Astrocyte (in vitro differentiated cells and primary cell): ENCODE measurements around the gene BMAL2. TPM values are rescaled to one million over a fixed set of nuclear protein-coding genes. Genes with fewer than 3 reads are reported as not detected.
A peak's percentile ranks its signal among the peaks of the same experiment; 100 is the strongest.

Experiments
- DNase-seq: peaks from one replicate; pipeline ENCODE4 v3.0.0-alpha.2; 2010; ENCODE audit warnings: low read depth
- FAIRE-seq: peaks from 2 replicates; lab custom pipeline; 2011; peaks lifted over from hg19 to GRCh38; lab: Jason Lieb, UNC
- H2AFZ ChIP-seq: 2 replicates; pipeline ENCODE4 v1.6.0; 2012; ENCODE audit warnings: low read depth, low read length, inconsistent platforms
- H3K27ac ChIP-seq: 2 replicates; pipeline ENCODE4 v1.5.1; 2011; ENCODE audit warnings: low read depth, low read length, inconsistent platforms
- H3K27me3 ChIP-seq: 2 replicates; pipeline ENCODE4 v1.6.0; 2011; ENCODE audit warnings: low read length, inconsistent platforms; ENCODE audit not compliant: insufficient read depth
- H3K36me3 ChIP-seq: 2 replicates; pipeline ENCODE4 v1.5.1; 2011; ENCODE audit warnings: low read length, inconsistent platforms; ENCODE audit not compliant: insufficient read depth
- H3K4me1 ChIP-seq: 2 replicates; pipeline ENCODE4 v1.5.1; 2011; ENCODE audit warnings: low read length, inconsistent platforms; ENCODE audit not compliant: insufficient read depth
- H3K4me2 ChIP-seq: 2 replicates; pipeline ENCODE4 v1.6.0; 2012; ENCODE audit warnings: low read length, inconsistent platforms
- H3K4me3 ChIP-seq: 2 replicates; pipeline ENCODE4 v1.5.1; 2011; ENCODE audit warnings: low read depth, mild to moderate bottlenecking, low read length, inconsistent platforms; ENCODE audit not compliant: insufficient read depth
- H3K79me2 ChIP-seq: 2 replicates; pipeline ENCODE4 v1.6.0; 2012; ENCODE audit warnings: mild to moderate bottlenecking, low read length, inconsistent platforms; ENCODE audit not compliant: insufficient read depth
- H3K9ac ChIP-seq: 2 replicates; pipeline ENCODE4 v1.6.0; 2012; ENCODE audit warnings: mild to moderate bottlenecking, low read length, inconsistent platforms
- H3K9me3 ChIP-seq: 2 replicates; pipeline ENCODE4 v1.5.1; 2012; ENCODE audit warnings: low read depth, mild to moderate bottlenecking, low read length, inconsistent platforms; ENCODE audit not compliant: insufficient read depth
- H4K20me1 ChIP-seq: 2 replicates; pipeline ENCODE4 v1.6.0; 2012; ENCODE audit warnings: low read length, inconsistent platforms; ENCODE audit not compliant: insufficient read depth
- H3K27ac Mint-ChIP-seq: one replicate; pipeline ENCODE4 v1.8.0; 2021; ENCODE audit warnings: mild to moderate bottlenecking, mixed read lengths; ENCODE audit not compliant: unreplicated experiment
- H3K27me3 Mint-ChIP-seq: one replicate; pipeline ENCODE4 v1.8.0; 2021; ENCODE audit warnings: low read depth, mixed read lengths; ENCODE audit not compliant: unreplicated experiment
- H3K36me3 Mint-ChIP-seq: one replicate; pipeline ENCODE4 v1.8.0; 2021; ENCODE audit warnings: low read depth, mixed read lengths; ENCODE audit not compliant: unreplicated experiment
- H3K4me1 Mint-ChIP-seq: one replicate; pipeline ENCODE4 v1.8.0; 2021; ENCODE audit warnings: low read depth, mixed read lengths; ENCODE audit not compliant: unreplicated experiment
- H3K4me3 Mint-ChIP-seq: one replicate; pipeline ENCODE4 v1.8.0; 2021; ENCODE audit warnings: mild to moderate bottlenecking, moderate library complexity, mixed read lengths; ENCODE audit not compliant: unreplicated experiment
- H3K9me3 Mint-ChIP-seq: one replicate; pipeline ENCODE4 v1.8.0; 2021; ENCODE audit warnings: mild to moderate bottlenecking, mixed read lengths; ENCODE audit not compliant: unreplicated experiment
- CTCF ChIP-seq: IDR thresholded peaks from 2 replicates; pipeline ENCODE4 v1.5.1; 2011; ENCODE audit warnings: low read depth, mild to moderate bottlenecking, inconsistent platforms, low read length, moderate library complexity; ENCODE audit not compliant: insufficient read depth
- EZH2 ChIP-seq: IDR thresholded peaks from 2 replicates; pipeline ENCODE4 v1.6.1; 2012; ENCODE audit warnings: mild to moderate bottlenecking, low read length, inconsistent platforms; ENCODE audit not compliant: insufficient read depth
- total RNA-seq: library from RNA; stranded (reverse); gene quantifications from 2 replicates; pipeline ENCODE4 v1.2.1, GENCODE V29; 2021

BMAL2 gene
- total RNA-seq, 1 donor from 2014 or later = 13.6 TPM

DNA sequence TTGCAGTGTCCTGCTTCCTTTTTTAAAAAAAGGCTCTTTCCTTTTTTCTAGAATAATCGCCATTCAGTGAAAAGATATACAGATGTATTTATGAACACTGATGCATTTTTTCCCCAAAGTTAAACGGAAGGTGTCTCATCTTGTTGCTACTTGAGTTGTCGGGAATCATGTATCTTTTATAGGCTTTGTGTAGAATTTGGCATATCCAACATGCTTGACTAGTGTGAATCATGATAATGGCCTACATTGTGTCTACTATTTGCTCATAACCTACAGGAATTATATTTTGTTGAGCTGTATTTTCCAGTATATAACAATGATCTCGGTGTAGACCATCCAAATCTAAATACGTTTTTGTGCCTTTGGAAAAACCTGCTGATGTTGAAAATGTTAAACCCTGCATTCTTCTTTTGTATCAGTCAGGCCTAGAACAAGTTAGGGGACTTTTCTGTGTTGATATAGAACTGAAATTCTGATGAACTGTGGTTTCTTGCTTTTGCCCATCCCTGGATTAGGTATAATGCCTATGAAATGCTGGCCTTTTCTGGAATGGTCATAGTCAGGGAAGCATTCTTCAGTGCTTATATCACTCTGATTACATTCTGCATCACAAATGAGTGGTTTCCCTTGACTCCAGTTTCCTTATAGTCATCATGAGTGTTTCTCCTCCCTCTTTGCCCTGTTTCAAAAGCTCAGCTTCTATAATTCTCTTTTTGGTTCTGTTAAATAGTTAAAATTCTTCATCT, 10.8 kb downstream of the BMAL2 start:
- H3K4me3 Mint-ChIP-seq = no peak overlapping the region
- H3K4me1 Mint-ChIP-seq = peaks cover 32% of the 10 kb centered on the region
- no peaks in the 10 kb centered on the region for H3K27me3 Mint-ChIP-seq

DNA sequence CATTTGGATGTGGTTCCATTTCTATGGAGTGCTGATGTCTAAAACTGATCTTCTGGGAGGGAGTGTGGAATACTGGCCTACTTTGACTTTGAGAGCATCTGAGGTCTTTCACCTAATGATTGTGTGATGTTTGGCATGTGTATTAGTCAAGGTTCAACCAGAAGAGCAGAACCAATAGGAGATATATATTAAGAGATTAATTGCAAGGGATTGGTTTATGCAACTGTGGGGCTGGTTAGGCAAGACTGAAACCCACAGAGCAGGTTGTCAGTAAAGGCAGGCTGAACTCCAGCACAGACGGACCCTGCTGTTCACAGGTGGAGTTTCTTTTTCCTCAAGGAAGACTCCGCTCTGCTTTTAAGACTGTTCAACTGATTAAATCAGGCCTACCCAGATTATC, 11.6 kb downstream of the BMAL2 start:
- Histone ChIP-seq H3K4me3 (peak overlapping the region; percentile 8), H3K79me2 (peaks cover 81% of the 10 kb centered on the region), H3K36me3 (no peaks in the 10 kb centered on the region), H3K27me3 (no peaks in the 10 kb centered on the region), H3K4me2 (peak overlapping the region; percentile 68), H3K4me1 (peaks cover 35% of the 10 kb centered on the region), H4K20me1 (no peaks in the 10 kb centered on the region), H3K9ac (peak overlapping the region; percentile 41), H3K9me3 (no peaks in the 10 kb centered on the region), H2AFZ (no peak overlapping the region), H3K27ac (peak overlapping the region; percentile 79)
- no peak for DNase-seq
- FAIRE-seq = no peak
- peak overlapping the region; percentile 97 for H3K27ac Mint-ChIP-seq
- H3K4me1 Mint-ChIP-seq = peaks cover 32% of the 10 kb centered on the region
- TF ChIP-seq CTCF (no peak), EZH2 (no peak)
- no peaks in the 10 kb centered on the region for H3K27me3 Mint-ChIP-seq
- H3K36me3 Mint-ChIP-seq = no peaks in the 10 kb centered on the region
- H3K4me3 Mint-ChIP-seq = no peak overlapping the region
- no peaks in the 10 kb centered on the region for H3K9me3 Mint-ChIP-seq

More for the DNA sequence above, 10.8 kb downstream of the BMAL2 start:
- Histone ChIP-seq H3K9ac (peak overlapping the region; percentile 61), H3K4me3 (peak overlapping the region; percentile 8), H3K79me2 (peaks cover 81% of the 10 kb centered on the region), H3K36me3 (no peaks in the 10 kb centered on the region), H3K27me3 (no peaks in the 10 kb centered on the region), H3K9me3 (no peaks in the 10 kb centered on the region), H3K4me2 (peak overlapping the region; percentile 68), H4K20me1 (no peaks in the 10 kb centered on the region), H3K4me1 (peaks cover 35% of the 10 kb centered on the region), H2AFZ (no peak overlapping the region), H3K27ac (peak overlapping the region; percentile 79)
- no peaks in the 10 kb centered on the region for H3K9me3 Mint-ChIP-seq
- no peak for TF ChIP-seq CTCF
- no peak for TF ChIP-seq EZH2
- no peaks in the 10 kb centered on the region for H3K36me3 Mint-ChIP-seq
- peak; percentile 100 for FAIRE-seq
- H3K27ac Mint-ChIP-seq = peak overlapping the region; percentile 97
- DNase-seq = peak; percentile 97

- Histone ChIP-seq H3K9ac (no peak overlapping the region), H3K27ac (peak overlapping the region; percentile 79), H3K9me3 (no peaks in the 10 kb centered on the region), H3K4me2 (no peak overlapping the region), H3K36me3 (no peaks in the 10 kb centered on the region), H2AFZ (no peak overlapping the region), H3K4me3 (no peak overlapping the region), H3K27me3 (no peaks in the 10 kb centered on the region), H4K20me1 (no peaks in the 10 kb centered on the region), H3K4me1 (peaks cover 35% of the 10 kb centered on the region), H3K79me2 (peaks cover 81% of the 10 kb centered on the region)
- FAIRE-seq = no peak
- Mint-ChIP-seq H3K36me3 (no peaks in the 10 kb centered on the region), H3K4me3 (no peak overlapping the region), H3K4me1 (peaks cover 32% of the 10 kb centered on the region), H3K27me3 (no peaks in the 10 kb centered on the region), H3K9me3 (no peaks in the 10 kb centered on the region), H3K27ac (peak overlapping the region; percentile 97)
- TF ChIP-seq CTCF = no peak
- no peak for DNase-seq
Measured at GRCh38 chr12:27344760-27345159, 12.1 kb downstream of the BMAL2 start.
